HG03039 (cell line): Measurements from ENCODE around the gene SCFD2.
"Not testable (repeated sequence)": the region's sequence is repeated elsewhere in the genome, so short reads cannot be mapped to it uniquely, and the experiment has no call there.

Experiments used
- ATAC-seq: cut with Tn5 transposase; IDR thresholded peaks from one replicate; pipeline ENCODE4 v1.9.1; 2021; ENCODE audit warnings: mild to moderate bottlenecking, moderate library complexity; ENCODE audit not compliant: unreplicated experiment

Gene SCFD2

DNA sequence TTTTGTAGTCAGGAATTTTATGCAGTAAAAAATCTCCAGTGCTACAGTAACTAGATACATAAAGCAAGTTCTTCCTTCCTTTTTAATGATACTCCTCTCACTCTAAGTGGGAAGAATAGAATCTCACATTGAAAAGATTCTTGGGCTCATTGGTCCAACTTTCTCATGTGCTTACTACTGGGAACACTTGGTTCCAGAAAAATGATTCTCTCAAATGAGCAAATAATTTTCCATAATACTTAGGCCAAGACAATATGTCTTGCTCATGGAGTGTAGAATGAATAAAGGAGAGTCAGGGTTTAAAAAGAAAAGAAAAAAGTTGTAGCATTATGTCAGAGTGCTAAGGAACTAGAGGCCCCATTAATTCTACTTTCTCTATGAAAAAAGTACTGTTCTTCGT lies 306.0 kb downstream of the SCFD2 start:
- no peak for ATAC-seq

DNA sequence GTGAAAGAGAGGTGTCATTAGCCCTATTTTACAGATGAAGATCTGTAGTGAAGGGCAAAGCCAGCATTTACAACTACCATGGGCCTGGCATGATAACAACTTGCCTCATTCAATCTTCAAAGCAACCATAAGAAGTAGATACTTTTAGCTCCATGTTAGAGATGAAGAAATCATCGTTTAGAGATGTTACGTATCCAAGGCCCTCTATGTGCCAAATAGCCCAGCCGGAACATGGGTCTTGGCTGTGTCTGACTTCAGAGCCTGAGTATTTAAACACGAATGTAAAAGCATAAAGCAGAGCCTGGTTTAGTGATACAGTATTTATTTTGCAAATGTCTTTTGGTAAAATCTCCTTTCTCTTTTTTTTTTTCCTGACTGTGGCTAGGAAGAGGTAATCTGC lies 306.6 kb downstream of the SCFD2 start:
- no peak for ATAC-seq

DNA sequence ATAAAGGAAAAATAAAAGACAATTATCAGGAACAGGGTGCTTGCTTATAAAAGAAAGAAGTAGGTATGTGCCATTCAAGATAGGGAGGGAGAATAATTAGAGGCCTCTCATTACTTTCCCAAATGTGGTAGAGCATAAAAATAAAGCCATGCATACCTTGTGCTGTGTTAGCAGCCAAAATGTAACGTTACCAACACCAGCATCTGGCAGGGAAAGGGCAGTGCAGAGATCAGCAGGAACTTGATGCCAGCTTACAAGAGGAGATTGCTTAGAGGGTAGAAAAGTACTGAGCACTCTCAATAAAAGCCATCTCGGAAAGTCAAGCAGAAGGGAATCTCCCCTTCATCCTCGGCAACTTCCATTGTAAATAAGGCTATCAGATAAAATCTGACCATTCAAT lies 308.2 kb downstream of the SCFD2 start:
- no peak for ATAC-seq

DNA sequence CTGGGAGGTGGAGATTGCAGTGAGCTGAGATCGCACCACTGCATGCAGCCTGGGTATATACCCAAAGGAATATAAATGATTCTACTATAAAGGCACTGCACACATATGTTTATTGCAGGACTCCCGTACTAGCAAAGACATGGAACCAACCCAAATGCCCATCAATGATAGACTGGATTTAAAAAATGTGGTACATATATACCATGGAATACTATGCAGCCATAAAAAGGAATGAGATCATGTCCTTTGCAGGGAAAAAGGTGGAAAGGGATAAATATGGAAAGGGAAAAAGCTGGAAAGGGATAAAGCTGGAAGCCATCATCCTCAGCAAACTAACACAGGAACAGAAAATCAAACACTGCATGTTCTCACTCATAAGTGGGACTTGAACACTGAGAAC lies 308.8 kb downstream of the SCFD2 start:
- not testable (repeated sequence) for ATAC-seq

DNA sequence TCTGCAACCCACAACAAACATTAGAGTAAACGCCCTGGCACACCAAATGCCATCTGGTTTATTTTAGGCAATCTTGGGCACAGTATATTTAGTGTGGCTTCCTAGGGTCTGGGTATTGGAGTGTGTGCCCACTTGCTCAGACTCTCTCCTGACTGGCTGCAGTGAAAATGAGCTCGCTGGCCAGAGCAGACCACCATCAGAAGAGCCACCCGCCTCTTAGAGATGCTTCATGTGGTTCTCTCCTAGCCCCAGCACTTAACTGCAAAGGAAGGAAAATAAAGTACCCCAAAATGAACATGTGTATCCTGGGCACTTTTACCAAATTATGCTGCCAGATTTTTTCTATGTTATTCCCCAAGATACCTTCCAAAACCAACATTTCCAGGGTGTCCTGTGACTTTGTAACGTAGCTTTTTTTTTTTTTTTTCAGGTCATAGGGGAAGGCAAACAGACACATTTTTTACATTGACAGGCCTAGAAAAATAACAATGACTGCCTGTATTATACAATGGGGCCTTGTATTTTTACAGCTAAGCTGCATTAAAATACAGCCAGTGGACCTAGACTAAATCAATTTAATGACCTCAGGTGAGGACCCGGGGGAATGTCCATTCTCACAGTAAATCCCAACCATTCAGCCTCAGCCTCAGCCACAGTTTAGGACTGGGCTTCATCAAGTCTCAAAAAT lies 310.0 kb downstream of the SCFD2 start:
- ATAC-seq: no peak

DNA sequence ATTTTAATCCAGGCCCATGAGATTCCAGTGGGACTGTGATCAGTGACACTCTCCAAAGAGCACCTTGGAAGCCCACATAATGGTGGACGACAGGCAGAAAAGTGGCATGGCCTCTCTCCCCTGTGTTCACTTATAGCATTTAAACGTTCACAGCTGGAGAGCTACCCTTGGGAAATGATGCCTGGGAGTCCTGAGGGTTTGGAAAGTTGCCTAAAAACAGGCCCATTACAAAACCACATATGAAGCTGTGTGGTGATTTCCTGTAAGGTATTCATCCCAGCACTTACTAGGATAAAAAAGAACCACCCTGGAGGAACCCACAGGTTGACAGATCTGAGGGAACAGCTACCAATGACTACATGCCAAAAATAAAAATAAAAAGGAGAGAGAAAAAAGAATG lies 310.6 kb downstream of the SCFD2 start:
- ATAC-seq: no peak

DNA sequence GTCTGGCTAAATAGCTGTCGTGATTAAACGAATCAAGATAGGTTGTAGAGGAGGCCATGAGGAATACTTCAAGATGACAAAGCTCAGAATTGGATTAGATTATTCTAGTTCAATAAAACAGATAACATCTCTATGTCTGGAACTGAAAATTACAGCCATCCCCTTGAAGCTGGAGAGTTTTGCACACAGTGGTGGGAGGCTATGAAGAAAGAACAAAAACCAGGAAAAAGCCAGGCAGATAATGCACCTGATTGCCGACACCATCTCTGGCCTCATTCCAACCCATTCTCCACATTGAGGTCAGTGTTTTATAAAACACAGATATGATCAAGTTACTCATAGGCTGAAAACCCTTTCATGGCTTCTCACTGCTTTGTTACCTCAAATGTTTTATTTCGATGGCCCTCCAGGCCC lies 315.5 kb downstream of the SCFD2 start:
- ATAC-seq: no peak

DNA sequence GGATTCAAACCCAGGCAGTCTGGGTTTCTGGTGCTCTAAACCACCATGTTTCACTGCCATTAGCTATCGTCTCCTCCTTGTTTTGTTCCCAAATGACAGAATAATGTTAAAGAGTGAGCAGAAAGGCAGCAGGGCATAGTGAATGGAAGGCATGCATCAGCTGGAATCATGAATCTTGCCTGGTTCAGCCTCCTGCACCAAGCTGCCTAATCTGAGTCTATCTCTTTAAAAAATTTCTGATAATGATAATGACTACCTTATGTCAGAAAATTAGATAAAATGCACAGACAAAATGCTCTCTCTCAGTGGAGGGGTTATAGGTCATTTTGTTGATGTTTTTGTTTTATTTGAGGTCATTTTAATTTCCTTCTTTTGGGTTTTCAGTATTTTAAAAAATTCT lies 316.3 kb downstream of the SCFD2 start:
- ATAC-seq: no peak

DNA sequence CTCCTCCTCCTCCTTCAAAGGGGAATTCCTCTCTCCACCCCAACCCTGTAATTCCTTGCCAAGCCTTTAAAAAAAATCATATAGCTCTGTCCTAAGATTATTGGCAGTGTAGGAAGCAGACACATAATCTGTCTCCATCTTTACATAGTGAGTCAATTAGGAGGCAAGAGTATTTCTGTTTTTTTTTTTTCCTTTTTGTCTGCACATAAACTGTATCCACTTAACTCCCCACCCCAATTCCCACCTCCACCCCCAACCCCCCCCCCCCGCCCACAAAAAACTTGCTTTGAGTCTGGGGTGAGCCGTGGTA lies 321.3 kb downstream of the SCFD2 start:
- no peak for ATAC-seq

DNA sequence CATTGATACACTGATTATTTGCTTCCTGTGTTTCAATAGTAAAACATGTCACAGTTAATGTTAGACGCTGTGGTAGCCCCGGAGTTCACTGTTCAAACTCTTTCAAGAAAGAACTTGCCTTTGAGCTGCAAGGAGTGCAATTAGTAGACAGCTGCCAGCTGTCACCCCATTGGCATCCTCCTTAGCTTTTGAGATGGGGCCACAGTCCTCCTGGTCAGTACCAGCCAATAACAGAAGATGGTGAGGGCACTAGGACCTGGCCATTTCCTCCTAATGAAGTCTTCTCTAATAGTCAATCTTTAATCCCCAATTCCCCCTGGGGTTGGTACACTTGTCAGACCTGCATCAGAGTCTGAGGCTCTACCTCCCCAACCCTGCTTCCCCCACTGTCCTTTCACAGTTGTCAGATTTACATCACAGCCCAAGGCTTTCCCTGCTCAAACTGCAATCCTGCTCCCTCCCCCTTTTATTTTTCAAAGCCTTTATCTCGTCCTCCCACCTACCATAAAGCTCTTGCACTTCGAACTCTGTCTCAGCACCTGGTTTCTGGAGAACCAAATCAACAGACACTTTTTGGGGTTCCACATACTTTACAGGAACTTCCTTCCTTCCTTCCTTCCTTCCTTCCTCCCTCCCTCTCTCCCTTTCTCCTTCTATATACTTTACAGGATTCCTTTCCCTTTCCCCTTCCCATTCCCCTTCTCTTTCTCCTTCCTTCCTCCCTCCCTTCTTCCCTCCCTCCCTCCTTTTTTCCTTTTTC lies 321.8 kb downstream of the SCFD2 start:
- ATAC-seq: no peak

DNA sequence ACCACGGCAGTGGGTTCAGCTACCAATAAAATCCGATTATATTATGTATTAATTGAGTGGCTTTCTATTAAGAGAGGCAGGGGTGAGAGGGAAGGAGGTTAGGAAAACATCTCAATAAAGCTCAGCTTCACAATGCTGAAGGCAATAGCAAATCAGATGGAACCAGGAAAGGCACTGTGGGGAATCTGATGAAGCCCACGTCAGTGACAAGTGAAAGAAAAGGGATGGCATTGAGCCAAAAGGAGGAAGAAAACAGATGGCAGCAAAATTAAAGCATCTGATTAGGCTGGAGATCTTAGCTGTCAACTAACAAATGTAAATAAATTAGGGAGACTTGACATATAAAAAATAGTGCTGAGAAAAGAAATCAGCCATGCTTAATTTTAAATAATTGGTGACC lies 322.8 kb downstream of the SCFD2 start:
- ATAC-seq: no peak

DNA sequence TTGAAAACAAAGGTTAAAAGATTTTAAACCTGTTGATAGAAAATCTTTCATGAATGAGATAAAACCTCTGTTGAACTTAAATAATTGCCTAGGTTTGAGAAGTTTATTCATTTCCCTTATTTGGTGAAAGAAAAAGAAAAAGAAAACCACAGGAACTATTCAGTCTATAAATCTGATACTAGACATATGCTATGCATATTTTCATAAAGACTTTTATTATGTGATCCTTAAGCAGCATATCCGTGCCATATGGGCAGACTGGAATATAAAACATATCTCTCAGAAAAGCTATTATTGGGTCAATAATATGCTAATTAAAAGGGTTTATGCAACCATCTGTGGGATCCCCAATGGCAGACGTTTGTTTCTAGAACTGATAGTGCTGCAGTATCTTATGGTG lies 325.0 kb downstream of the SCFD2 start:
- no peak for ATAC-seq

DNA sequence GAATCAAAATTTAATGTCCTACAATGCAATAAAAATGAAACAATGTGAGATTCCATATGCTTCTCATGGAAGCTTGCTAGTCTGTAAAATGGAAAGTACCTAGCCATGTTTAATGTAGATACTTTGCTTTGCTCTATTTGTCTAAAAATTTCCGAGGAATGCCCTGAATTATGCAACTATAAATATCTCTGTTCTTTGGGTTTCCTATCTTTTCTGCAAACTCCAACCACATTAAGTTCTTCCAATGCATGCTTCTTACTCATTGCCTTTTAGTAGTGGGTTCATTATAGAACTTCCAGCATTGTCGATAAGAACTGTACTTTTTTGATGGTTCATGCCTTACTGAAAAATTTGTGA lies 325.4 kb downstream of the SCFD2 start:
- ATAC-seq: no peak

DNA sequence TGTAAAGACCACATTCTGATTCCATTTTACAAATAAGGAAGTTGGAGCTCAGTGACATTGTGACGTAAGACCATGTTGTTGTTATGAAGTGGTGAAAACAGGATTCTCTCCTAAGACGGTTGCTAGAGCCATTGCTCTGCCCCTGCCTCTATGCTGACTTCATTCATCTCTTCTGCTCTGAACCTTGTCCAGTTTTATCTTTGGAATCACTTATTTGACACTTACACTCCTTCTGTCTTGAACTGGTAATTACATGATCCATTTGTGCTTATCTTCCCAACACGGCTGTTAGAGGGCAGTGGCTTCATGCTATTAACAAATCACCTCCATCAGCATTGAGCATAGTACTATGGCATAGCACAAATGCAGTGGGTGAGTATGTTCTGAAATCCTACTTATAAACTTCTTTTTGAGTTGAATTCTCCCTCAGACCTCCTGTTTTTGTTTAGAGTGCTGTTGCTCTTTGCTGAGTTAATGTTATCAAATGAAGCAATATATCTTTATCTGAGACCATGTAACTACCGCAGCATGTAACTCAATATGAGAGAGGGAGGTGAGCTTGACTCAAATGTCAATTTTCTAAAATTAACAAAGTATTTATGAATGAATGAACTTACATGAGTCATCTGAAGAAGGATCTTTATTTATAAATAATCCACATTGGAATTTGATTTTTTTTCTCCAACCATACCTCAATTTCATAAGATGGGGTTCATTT lies 326.0 kb downstream of the SCFD2 start:
- ATAC-seq: no peak

DNA sequence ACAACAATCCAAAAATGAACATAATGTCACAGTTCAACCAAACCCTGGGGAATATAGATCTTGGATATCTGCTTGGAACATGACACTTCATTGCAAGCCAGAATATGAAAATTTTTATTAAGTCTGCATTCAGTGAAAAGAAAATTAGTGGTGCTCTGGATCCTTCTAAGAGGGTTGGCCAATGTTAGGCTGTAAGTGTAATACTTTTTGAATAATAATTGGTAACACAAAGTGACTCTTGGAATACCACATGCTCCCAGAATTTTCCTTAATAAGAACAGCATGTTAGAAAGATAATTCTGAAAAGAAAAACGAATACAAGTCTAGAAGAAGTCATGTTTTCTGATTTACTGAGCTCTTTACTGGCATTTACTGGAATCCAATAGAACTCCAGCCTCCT lies 328.0 kb downstream of the SCFD2 start:
- no peak for ATAC-seq

DNA sequence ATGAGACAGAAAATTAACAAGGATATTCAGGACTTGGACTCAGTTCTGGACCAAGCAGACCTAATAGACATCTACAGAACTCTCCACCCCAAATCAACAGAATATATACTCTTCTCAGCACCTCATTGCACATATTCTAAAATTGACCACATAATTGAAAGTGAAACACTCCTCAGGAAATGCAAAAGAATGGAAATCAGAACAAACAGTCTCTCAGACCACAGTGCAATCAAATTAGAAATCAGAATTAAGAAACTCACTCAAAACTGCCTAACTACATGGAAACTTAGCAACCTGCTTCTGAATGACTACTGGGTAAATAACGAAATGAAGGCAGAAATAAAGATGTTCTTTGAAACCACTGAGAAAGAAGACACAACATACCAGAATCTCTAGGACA lies 333.0 kb downstream of the SCFD2 start:
- ATAC-seq: not testable (repeated sequence)

DNA sequence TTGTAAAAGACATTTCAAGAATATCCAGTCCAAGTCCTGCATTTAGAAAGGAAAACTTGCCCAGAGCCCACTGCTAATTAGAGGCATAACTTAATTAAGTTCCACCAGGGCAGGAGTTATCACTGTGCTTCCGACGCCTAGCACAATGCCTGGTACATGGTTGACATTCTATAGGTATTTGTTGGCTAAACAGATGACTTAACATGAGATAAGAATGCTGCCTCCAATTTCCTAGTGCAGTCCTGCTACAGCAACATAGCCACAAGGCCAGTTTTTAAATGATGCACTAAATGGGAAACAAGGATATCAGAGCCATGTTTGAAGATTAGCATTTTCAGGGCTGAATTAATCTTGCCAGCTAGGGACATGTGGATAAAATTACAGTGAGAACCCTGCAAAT lies 339.6 kb downstream of the SCFD2 start:
- no peak for ATAC-seq

DNA sequence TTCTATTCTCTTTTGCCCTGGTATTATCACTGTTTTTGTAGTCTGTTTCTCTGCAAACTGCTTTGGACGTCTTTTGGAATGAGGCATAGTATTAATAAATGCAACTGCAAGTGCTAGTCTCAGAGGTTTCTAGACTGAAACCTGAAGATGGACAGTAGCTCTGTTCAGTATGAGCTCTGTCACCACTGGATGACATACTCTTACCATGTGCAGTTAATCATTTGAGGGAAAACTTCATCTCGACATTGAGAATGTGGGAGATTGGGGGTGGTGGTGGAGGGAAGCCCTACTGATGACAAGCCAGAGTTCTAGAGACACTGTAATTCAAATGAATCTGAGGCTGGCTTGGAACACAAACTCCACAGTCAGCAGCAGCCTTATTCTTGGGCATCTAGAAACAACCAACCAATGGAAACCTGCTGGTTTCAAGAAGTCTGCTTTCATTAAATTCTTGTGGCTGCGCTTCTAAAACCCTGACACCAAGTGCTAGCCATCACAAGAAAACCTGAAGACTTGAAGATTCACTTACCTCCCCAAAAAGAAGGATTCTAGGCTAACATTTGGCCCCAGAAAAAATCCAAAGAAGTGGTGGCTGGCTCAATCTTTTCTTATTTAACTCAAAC lies 342.1 kb downstream of the SCFD2 start:
- ATAC-seq: no peak

DNA sequence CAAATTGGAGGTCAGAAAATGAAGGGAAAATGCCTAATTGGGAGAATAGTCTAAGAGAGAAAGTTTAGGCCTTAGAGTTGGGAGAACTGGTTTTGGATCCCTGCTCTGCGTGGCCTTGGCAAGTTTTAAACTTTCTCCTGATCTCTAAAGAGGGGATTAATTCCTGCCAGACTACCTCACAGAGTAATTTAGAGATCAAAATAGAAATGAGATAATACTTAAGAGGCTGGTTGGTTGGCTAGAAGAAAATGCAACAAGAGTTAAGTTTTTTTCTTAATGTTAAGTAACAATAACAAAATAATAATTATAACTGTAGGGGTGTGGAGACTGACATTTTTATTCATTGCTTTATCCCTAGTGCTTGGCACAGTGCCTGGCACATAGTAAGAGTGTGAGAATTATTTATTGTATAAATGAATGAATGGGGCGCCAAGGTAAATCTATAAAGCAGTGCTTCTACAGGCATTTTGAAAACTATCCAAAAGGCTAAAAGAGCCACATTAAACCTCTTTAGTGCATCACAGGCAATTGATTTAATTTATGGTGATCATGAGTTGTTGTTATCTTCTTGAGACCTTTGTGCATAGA lies 343.3 kb downstream of the SCFD2 start:
- ATAC-seq: no peak

DNA sequence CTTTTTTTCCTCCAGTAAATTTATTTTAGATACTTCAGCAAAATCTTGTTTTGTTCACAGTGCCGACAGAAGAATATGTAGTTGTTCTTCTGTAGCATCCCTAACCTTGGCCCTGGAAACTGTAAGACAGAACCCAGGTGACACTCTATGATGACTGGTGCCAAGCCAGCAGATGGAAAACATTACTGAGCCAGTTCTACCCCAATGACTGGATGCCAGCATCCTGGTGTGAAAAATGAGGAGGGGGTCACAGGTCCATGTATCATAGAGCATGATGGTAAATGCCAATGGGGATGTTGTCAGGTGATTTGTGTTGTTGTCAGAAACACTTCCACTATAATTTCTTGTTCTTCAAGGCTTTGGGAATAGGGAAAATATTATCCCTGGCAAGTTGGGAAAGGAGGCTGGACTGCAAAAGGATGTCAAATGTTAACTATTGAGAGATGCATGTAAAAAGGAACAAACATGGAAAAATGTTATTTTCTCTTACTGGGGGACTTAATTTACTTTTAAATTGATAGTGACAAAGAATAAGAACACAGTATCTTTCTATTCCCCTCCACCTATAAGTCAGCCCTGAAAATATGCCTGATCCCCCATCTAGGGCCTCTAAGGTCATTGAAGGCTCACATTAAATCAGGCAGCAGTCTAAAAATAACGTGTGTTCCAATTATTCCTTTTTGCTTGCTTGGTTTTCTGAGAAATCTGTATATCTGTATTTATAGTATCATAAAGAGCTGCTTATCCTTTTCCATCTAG lies 343.9 kb downstream of the SCFD2 start:
- no peak for ATAC-seq
